ENCODE measurements around the gene MAP7D3.
A peak's percentile ranks its signal among the peaks of the same experiment; 100 is the strongest.
"Not testable (repeated sequence)": the region's sequence is repeated elsewhere in the genome, so short reads cannot be mapped to it uniquely, and the experiment has no call there.

The MAP7D3 gene

GRCh38 chrX:136251041-136251991, at the start of gene MAP7D3:
Gene MAP7D3, minus strand, starts transcription at chrX:136251400. Its CDS starts 42 bp downstream, at chrX:136251358.
- Histone ChIP-seq H3K9me2 (replicated peaks; ENCODE audit: insufficient read depth, low read length) (no peaks in the 10 kb centered on the region), H4K20me1 (ENCODE audit: insufficient read depth, low read length) (no peaks in the 10 kb centered on the region), H3F3A (ENCODE audit: insufficient read depth, low read length) (no peaks in the 10 kb centered on the region), H3K4me1 (ENCODE audit: low read length) (no peaks in the 10 kb centered on the region), H3K9me3 (replicated peaks; ENCODE audit: insufficient read depth, low read length) (no peaks in the 10 kb centered on the region), H2AFZ (ENCODE audit: low read length) (peak within 1 kb of the TSS; percentile 84), H3K4me3 (ENCODE audit: low read length) (peak within 1 kb of the TSS; percentile 83), H3K79me2 (ENCODE audit: low read length) (peaks cover 25% of the 10 kb centered on the region), H3K27ac (ENCODE audit: low read length) (no peak within 1 kb of the TSS), H3K36me3 (replicated peaks; ENCODE audit: insufficient read depth, low read length) (no peaks in the 10 kb centered on the region), H3K9ac (ENCODE audit: low read length) (peak within 1 kb of the TSS; percentile 71), H3K27me3 (replicated peaks; ENCODE audit: insufficient read depth, low read length) (no peaks in the 10 kb centered on the region), H3K4me2 (ENCODE audit: low read depth, low read length) (peak within 1 kb of the TSS; percentile 59; the same call in 1 of the 2 replicates)
- DNase-seq, result peak; percentile 71
- no peak for TF ChIP-seq EZH2 (optimal IDR thresholded peaks at IDR 0.05; ENCODE audit: low read depth, low read length)
- no peak for TF ChIP-seq CTCF (IDR thresholded peaks at IDR 0.05; ENCODE audit: low read length)
- TF ChIP-seq EZH2phosphoT487 (IDR thresholded peaks at IDR 0.05; ENCODE audit: low read length), result no peak

GRCh38 chrX:136300721-136301120, 49.5 kb upstream of the MAP7D3 start, which contains the start of gene ADGRG4:
Gene ADGRG4, plus strand, starts transcription at chrX:136300963. Its CDS starts 7,815 bp downstream, at chrX:136308778.
- H3K27ac ChIP-seq (ENCODE audit: low read length); H3F3A ChIP-seq (ENCODE audit: insufficient read depth, low read length); H3K9me3 ChIP-seq (replicated peaks; ENCODE audit: insufficient read depth, low read length); DNase-seq; H3K9ac ChIP-seq (ENCODE audit: low read length); H3K4me3 ChIP-seq (ENCODE audit: low read length); H3K79me2 ChIP-seq (ENCODE audit: low read length); H4K20me1 ChIP-seq (ENCODE audit: insufficient read depth, low read length); H3K4me2 ChIP-seq (ENCODE audit: low read depth, low read length); H3K36me3 ChIP-seq (replicated peaks; ENCODE audit: insufficient read depth, low read length); H3K4me1 ChIP-seq (ENCODE audit: low read length); H2AFZ ChIP-seq (ENCODE audit: low read length); H3K27me3 ChIP-seq (replicated peaks; ENCODE audit: insufficient read depth, low read length); H3K9me2 ChIP-seq (replicated peaks; ENCODE audit: insufficient read depth, low read length): not testable (repeated sequence)

GRCh38 chrX:136295380-136295779, 44.2 kb upstream of the MAP7D3 start:
- Histone ChIP-seq H3K27ac (ENCODE audit: low read length) (no peak overlapping the region), H3K27me3 (replicated peaks; ENCODE audit: insufficient read depth, low read length) (no peaks in the 10 kb centered on the region), H3K4me1 (ENCODE audit: low read length) (no peaks in the 10 kb centered on the region), H3K4me3 (ENCODE audit: low read length) (no peak overlapping the region), H2AFZ (ENCODE audit: low read length) (no peak overlapping the region), H3K9me3 (replicated peaks; ENCODE audit: insufficient read depth, low read length) (no peaks in the 10 kb centered on the region), H3K4me2 (ENCODE audit: low read depth, low read length) (no peak overlapping the region), H3K79me2 (ENCODE audit: low read length) (no peaks in the 10 kb centered on the region), H3K9ac (ENCODE audit: low read length) (no peak overlapping the region), H3K36me3 (replicated peaks; ENCODE audit: insufficient read depth, low read length) (no peaks in the 10 kb centered on the region), H3K9me2 (replicated peaks; ENCODE audit: insufficient read depth, low read length) (no peaks in the 10 kb centered on the region), H4K20me1 (ENCODE audit: insufficient read depth, low read length) (no peaks in the 10 kb centered on the region), H3F3A (ENCODE audit: insufficient read depth, low read length) (no peaks in the 10 kb centered on the region)
- TF ChIP-seq EZH2phosphoT487 (IDR thresholded peaks at IDR 0.05; ENCODE audit: low read length) (no peak), EZH2 (optimal IDR thresholded peaks at IDR 0.05; ENCODE audit: low read depth, low read length) (no peak), CTCF (IDR thresholded peaks at IDR 0.05; ENCODE audit: low read length) (no peak)
- DNase-seq, result no peak

- H3K9me3 ChIP-seq (replicated peaks; ENCODE audit: insufficient read depth, low read length), result no peaks in the 10 kb centered on the region
- H3K4me1 ChIP-seq (ENCODE audit: low read length), result no peaks in the 10 kb centered on the region
- H3K9ac ChIP-seq (ENCODE audit: low read length), result no peak overlapping the region
- H3K4me2 ChIP-seq (ENCODE audit: low read depth, low read length), result no peak overlapping the region
- H3K27ac ChIP-seq (ENCODE audit: low read length), result no peak overlapping the region
- no peaks in the 10 kb centered on the region for H3K27me3 ChIP-seq (replicated peaks; ENCODE audit: insufficient read depth, low read length)
- no peak for DNase-seq
- H3F3A ChIP-seq (ENCODE audit: insufficient read depth, low read length), result no peaks in the 10 kb centered on the region
- H3K4me3 ChIP-seq (ENCODE audit: low read length), result no peak overlapping the region
- no peaks in the 10 kb centered on the region for H3K36me3 ChIP-seq (replicated peaks; ENCODE audit: insufficient read depth, low read length)
- TF ChIP-seq EZH2 (optimal IDR thresholded peaks at IDR 0.05; ENCODE audit: low read depth, low read length), result no peak
- TF ChIP-seq CTCF (IDR thresholded peaks at IDR 0.05; ENCODE audit: low read length), result no peak
- TF ChIP-seq EZH2phosphoT487 (IDR thresholded peaks at IDR 0.05; ENCODE audit: low read length), result no peak
- H2AFZ ChIP-seq (ENCODE audit: low read length), result no peak overlapping the region
- H3K79me2 ChIP-seq (ENCODE audit: low read length), result no peaks in the 10 kb centered on the region
- H4K20me1 ChIP-seq (ENCODE audit: insufficient read depth, low read length), result no peaks in the 10 kb centered on the region
- no peaks in the 10 kb centered on the region for H3K9me2 ChIP-seq (replicated peaks; ENCODE audit: insufficient read depth, low read length)
Observed at GRCh38 chrX:136292656-136293055, 41.5 kb upstream of the MAP7D3 start.
